ENCODE measurements around the gene ZEB2.

DNA sequence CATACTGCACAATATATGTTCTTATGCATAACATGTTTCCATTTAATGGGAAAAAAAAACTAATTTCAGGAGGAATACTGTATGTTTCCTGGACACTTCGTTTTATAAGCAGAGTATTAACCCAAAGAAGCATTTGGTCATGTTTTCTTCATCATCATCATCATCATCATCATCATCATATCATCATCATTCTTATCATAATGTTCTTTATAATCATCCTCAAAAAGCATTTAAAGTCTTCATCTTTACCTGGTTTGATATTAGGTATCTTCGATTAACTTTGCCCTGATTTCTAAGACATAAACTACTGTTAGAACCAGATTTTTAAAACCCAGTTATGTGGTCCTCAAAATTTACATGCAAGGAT lies 47.9 kb downstream of the ZEB2 start:
- TF ChIP-seq, protein P1, sequence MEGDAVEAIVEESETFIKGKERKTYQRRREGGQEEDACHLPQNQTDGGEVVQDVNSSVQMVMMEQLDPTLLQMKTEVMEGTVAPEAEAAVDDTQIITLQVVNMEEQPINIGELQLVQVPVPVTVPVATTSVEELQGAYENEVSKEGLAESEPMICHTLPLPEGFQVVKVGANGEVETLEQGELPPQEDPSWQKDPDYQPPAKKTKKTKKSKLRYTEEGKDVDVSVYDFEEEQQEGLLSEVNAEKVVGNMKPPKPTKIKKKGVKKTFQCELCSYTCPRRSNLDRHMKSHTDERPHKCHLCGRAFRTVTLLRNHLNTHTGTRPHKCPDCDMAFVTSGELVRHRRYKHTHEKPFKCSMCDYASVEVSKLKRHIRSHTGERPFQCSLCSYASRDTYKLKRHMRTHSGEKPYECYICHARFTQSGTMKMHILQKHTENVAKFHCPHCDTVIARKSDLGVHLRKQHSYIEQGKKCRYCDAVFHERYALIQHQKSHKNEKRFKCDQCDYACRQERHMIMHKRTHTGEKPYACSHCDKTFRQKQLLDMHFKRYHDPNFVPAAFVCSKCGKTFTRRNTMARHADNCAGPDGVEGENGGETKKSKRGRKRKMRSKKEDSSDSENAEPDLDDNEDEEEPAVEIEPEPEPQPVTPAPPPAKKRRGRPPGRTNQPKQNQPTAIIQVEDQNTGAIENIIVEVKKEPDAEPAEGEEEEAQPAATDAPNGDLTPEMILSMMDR (IDR thresholded peaks at IDR 0.05): no peak
- TF ChIP-seq POLR2A (IDR thresholded peaks at IDR 0.05): no peak
